WTC11 (cell line): Measurements from ENCODE around the gene LELP1. TPM values are rescaled to one million over a fixed set of nuclear protein-coding genes. Genes with fewer than 3 reads are reported as not detected.

Source experiments
- ATAC-seq: fragments of 200-7000 bp; cut with Tn5 transposase; 2 replicates; pipeline ENCODE4 v1.10.0; 2021; ENCODE audit warnings: mild to moderate bottlenecking, moderate library complexity
- CTCF ChIA-PET: fragments of 300-600 bp; sonication (Branson Sonifier 250); formaldehyde crosslinking; loops from one replicate; lab custom pipeline; 2021; ENCODE audit warnings: antibody characterized with exemption; lab: Charles Lee
- POLR2A ChIA-PET: fragments of 350-600 bp; sonication (Branson Sonifier 250); formaldehyde crosslinking; loops from one replicate; lab custom pipeline; 2021; ENCODE audit warnings: antibody characterized with exemption; lab: Charles Lee
- DNase-seq: peaks from one replicate; pipeline ENCODE4 v3.0.0; 2021; ENCODE audit warnings: low spot score
- H3K27ac Mint-ChIP-seq: 2 replicates; pipeline ENCODE4 v1.8.0; 2021; ENCODE audit warnings: mixed read lengths
- H3K27me3 Mint-ChIP-seq: 2 replicates; pipeline ENCODE4 v1.8.0; 2021; ENCODE audit warnings: low read depth, mild to moderate bottlenecking, moderate library complexity, mixed read lengths
- H3K36me3 Mint-ChIP-seq: 2 replicates; pipeline ENCODE4 v1.8.0; 2021; ENCODE audit warnings: mixed read lengths
- H3K4me1 Mint-ChIP-seq: 2 replicates; pipeline ENCODE4 v1.8.0; 2022; ENCODE audit warnings: mixed read lengths
- H3K4me3 Mint-ChIP-seq: 2 replicates; pipeline ENCODE4 v1.8.0; 2021; ENCODE audit warnings: mild to moderate bottlenecking, moderate library complexity, mixed read lengths
- H3K9me3 Mint-ChIP-seq: 2 replicates; pipeline ENCODE4 v1.8.0; 2021; ENCODE audit warnings: mixed read lengths
- AR ChIP-seq: fragments of 250-450 bp; sonication (Bioruptor Pico); IDR thresholded peaks from 2 replicates; pipeline ENCODE4 v1.9.0; 2021; ENCODE audit warnings: mild to moderate bottlenecking
- ATF3 ChIP-seq: sonication (generic); formaldehyde crosslinking; conservative IDR thresholded peaks from 2 replicates; pipeline ENCODE4 v1.8.1; 2022; ENCODE audit warnings: mild to moderate bottlenecking, missing genetic modification reagents
- HMGA2 ChIP-seq: fragments of 250-450 bp; sonication (Bioruptor Pico); IDR thresholded peaks from 2 replicates; pipeline ENCODE4 v1.4.0; 2021; ENCODE audit warnings: mild to moderate bottlenecking, moderate library complexity
- JAZF1 ChIP-seq: fragments of 250-450 bp; sonication (Bioruptor Pico); IDR thresholded peaks from 2 replicates; pipeline ENCODE4 v1.9.0; 2021; ENCODE audit warnings: moderate library complexity, mild to moderate bottlenecking, inconsistent platforms
- MYBL2 ChIP-seq: sonication (generic); formaldehyde crosslinking; IDR thresholded peaks from 2 replicates; pipeline ENCODE4 v1.8.1; 2023; ENCODE audit warnings: mild to moderate bottlenecking, moderate library complexity, missing genetic modification reagents
- PRRX2 ChIP-seq: fragments of 250-450 bp; sonication (Bioruptor Pico); IDR thresholded peaks from 2 replicates; pipeline ENCODE4 v1.8.0; 2021; ENCODE audit warnings: mild to moderate bottlenecking
- SMAD4 ChIP-seq: sonication (generic); formaldehyde crosslinking; IDR thresholded peaks from 2 replicates; pipeline ENCODE4 v1.8.0; 2022; ENCODE audit warnings: mild to moderate bottlenecking, missing genetic modification reagents
- STAT6 ChIP-seq: sonication (generic); formaldehyde crosslinking; conservative IDR thresholded peaks from 2 replicates; pipeline ENCODE4 v1.8.1; 2023; ENCODE audit warnings: mild to moderate bottlenecking, low read depth, missing genetic modification reagents, moderate library complexity
- TCF7 ChIP-seq: sonication (generic); formaldehyde crosslinking; IDR thresholded peaks from 2 replicates; pipeline ENCODE4 v1.8.0; 2022; ENCODE audit warnings: mild to moderate bottlenecking, low read depth, missing genetic modification reagents, moderate library complexity
- USF1 ChIP-seq: sonication (generic); formaldehyde crosslinking; IDR thresholded peaks from 2 replicates; pipeline ENCODE4 v1.8.0; 2022; ENCODE audit warnings: mild to moderate bottlenecking, missing genetic modification reagents
- ZNF121 ChIP-seq: sonication (generic); formaldehyde crosslinking; IDR thresholded peaks from 2 replicates; pipeline ENCODE4 v1.8.0; 2023; ENCODE audit warnings: missing genetic modification reagents
- ZNF281 ChIP-seq: sonication (generic); formaldehyde crosslinking; IDR thresholded peaks from 2 replicates; pipeline ENCODE4 v1.8.0; 2023; ENCODE audit warnings: mild to moderate bottlenecking, missing genetic modification reagents
- ZNF512 ChIP-seq: sonication (generic); formaldehyde crosslinking; IDR thresholded peaks from 2 replicates; pipeline ENCODE4 v1.8.1; 2022; ENCODE audit warnings: missing genetic modification reagents, borderline replicate concordance
- ZNF671 ChIP-seq: fragments of 250-450 bp; sonication (Bioruptor Pico); IDR thresholded peaks from 2 replicates; pipeline ENCODE4 v1.8.0; 2021; ENCODE audit warnings: mild to moderate bottlenecking
- total RNA-seq: library from RNA; stranded (reverse); gene quantifications from 3 replicates; pipeline ENCODE4 v1.2.3, GENCODE V29; 2021

The LELP1 gene
- total RNA-seq, 1 experiment from 2014 or later, result not detected

GRCh38 chr1:153233448-153233847 is 30.2 kb downstream of the LELP1 start:
- H3K36me3 Mint-ChIP-seq, result no peaks in the 10 kb centered on the region
- H3K4me1 Mint-ChIP-seq, result no peaks in the 10 kb centered on the region
- H3K9me3 Mint-ChIP-seq, result no peaks in the 10 kb centered on the region
- ATAC-seq (no peak), DNase-seq (no peak)
- TF ChIP-seq HMGA2 (no peak), PRRX2 (CRISPR knock-in tag) (no peak), ZNF671 (CRISPR knock-in tag) (no peak), ATF3 (CRISPR knock-in tag) (no peak), AR (CRISPR knock-in tag) (no peak), ZNF281 (CRISPR knock-in tag) (no peak), ZNF121 (CRISPR knock-in tag) (no peak), SMAD4 (no peak), MYBL2 (CRISPR knock-in tag) (no peak), JAZF1 (CRISPR knock-in tag) (no peak), TCF7 (CRISPR knock-in tag) (no peak), STAT6 (no peak), ZNF512 (no peak)
- ChIA-PET CTCF (interaction anchor here (0.7 to 2.7 kb wide), 9 partner anchors 9 to 362 kb away, joined by 3 to 10 read pairs (median 5); partner anchors contain the start of gene SMCP), POLR2A (no interaction called here)
- peaks cover 3% of the 10 kb centered on the region; the same call in 1 of the 2 replicates for H3K27me3 Mint-ChIP-seq
- H3K4me3 Mint-ChIP-seq, result no peak overlapping the region
- no peak overlapping the region for H3K27ac Mint-ChIP-seq

GRCh38 chr1:153238527-153238926 is 35.3 kb downstream of the LELP1 start:
- no peak overlapping the region for H3K27ac Mint-ChIP-seq
- H3K4me3 Mint-ChIP-seq, result no peak overlapping the region
- POLR2A ChIA-PET, result interaction anchor here (1.2 kb wide), 1 partner anchor 24 kb away, joined by 3 read pairs; no protein-coding TSS in a partner anchor
- H3K27me3 Mint-ChIP-seq, result no peaks in the 10 kb centered on the region; the same call in 1 of the 2 replicates
- 0 out of 2 replicates have a peak, but pooled peaks cover 3% of the 10 kb centered on the region for H3K9me3 Mint-ChIP-seq
- H3K36me3 Mint-ChIP-seq, result no peaks in the 10 kb centered on the region
- ATAC-seq (peak; percentile 74), DNase-seq (no peak)
- no peaks in the 10 kb centered on the region for H3K4me1 Mint-ChIP-seq
- no peak for TF ChIP-seq ZNF671 (CRISPR knock-in tag)
- TF ChIP-seq USF1, result peak; percentile 29; the same call in 1 of the 2 replicates
- CTCF ChIA-PET, result interaction anchor here (0.7 to 4.3 kb wide), 5 partner anchors 23 to 278 kb away, joined by 3 to 30 read pairs (median 5); partner anchors contain the start of gene PGLYRP3
